Measurements from ENCODE around the gene NKAIN1.

The NKAIN1 gene

DNA sequence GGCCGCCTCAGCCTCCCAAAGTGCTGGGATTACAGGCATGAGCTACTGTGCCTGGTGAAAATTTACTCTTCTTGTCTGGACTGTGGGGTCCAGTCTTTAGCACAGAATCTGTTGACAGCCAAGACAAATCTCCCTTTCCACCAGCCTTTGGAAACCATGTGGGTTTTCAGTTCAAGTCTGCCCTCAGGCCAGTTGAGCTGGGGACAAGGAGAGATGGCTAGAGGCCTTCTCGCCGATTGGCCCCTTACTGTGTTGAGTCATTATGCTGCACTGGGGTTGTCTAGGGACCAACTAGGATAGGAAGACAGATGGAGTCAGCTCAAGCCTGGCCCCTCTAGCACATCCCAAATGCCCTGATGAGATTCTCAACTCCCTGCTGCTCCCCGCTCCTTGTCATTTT lies 8.6 kb upstream of the NKAIN1 start:
- H3K4me3 ChIP-seq (replicated peaks in 1 of 2; ENCODE audit: low read depth in 2 of 2, low read length in 2 of 2): no peak overlapping the region
- DNase-seq (ENCODE audit: low read depth in 2 of 2): no peak
- TF ChIP-seq, protein P1, sequence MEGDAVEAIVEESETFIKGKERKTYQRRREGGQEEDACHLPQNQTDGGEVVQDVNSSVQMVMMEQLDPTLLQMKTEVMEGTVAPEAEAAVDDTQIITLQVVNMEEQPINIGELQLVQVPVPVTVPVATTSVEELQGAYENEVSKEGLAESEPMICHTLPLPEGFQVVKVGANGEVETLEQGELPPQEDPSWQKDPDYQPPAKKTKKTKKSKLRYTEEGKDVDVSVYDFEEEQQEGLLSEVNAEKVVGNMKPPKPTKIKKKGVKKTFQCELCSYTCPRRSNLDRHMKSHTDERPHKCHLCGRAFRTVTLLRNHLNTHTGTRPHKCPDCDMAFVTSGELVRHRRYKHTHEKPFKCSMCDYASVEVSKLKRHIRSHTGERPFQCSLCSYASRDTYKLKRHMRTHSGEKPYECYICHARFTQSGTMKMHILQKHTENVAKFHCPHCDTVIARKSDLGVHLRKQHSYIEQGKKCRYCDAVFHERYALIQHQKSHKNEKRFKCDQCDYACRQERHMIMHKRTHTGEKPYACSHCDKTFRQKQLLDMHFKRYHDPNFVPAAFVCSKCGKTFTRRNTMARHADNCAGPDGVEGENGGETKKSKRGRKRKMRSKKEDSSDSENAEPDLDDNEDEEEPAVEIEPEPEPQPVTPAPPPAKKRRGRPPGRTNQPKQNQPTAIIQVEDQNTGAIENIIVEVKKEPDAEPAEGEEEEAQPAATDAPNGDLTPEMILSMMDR (IDR thresholded peaks at IDR 0.05; ENCODE audit: low read depth, low read length): no peak

DNA sequence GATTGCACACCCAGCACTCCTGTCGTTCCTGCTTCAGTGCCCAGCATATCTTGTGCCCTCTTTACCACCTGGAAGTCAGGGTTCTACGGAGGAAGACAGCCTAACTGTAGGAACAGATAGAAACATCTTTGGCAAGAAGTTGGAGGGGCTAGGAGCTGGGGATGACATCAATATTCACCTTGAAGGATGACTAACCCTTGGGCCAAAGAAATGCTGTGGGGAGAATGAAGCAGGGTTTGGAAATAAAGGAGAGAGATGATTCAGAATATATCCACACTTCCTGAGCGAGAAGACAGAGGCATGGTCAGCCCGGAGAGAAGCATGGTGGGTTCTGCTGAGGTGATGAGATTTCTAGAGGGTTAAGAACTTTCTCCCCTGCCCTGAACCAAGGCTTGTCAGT lies 4.6 kb upstream of the NKAIN1 start:
- no peak overlapping the region for H3K4me3 ChIP-seq (replicated peaks in 1 of 2; ENCODE audit: low read depth in 2 of 2, low read length in 2 of 2)
- TF ChIP-seq, protein P1 (IDR thresholded peaks at IDR 0.05; ENCODE audit: low read depth, low read length): no peak
- peak in 1 of 2 donors; percentile 70 for DNase-seq (ENCODE audit: low read depth in 2 of 2)

- DNase-seq (ENCODE audit: low read depth in 2 of 2): peak; percentile 33 to 62
- no peak overlapping the region for H3K4me3 ChIP-seq (replicated peaks in 1 of 2; ENCODE audit: low read depth in 2 of 2, low read length in 2 of 2)
- TF ChIP-seq, protein P1 (IDR thresholded peaks at IDR 0.05; ENCODE audit: low read depth, low read length): no peak
Measured at GRCh38 chr1:31243501-31244286, 4.0 kb upstream of the NKAIN1 start.

DNA sequence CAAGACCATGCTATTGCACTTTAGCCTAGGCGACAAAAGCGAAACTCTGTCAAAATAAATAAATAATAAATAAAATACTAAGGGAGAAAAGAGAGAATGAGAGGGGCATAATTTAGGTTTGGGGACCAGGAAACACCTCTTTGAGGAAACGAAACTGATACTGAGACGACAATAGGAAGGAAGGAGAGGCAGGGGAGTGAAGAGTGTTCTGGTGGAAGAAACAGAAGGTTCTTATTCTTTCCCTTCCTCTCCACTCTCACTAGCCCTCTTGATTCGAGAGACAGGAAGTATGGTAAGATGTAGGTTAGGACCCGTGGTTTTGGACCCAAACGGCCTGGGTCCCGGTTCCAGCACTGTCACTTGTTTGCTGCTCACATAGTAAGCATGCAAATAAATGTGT lies 1.6 kb upstream of the NKAIN1 start:
- no peak for DNase-seq (ENCODE audit: low read depth in 2 of 2)
- H3K4me3 ChIP-seq (replicated peaks in 1 of 2; ENCODE audit: low read depth in 2 of 2, low read length in 2 of 2): no peak overlapping the region
- TF ChIP-seq, protein P1 (IDR thresholded peaks at IDR 0.05; ENCODE audit: low read depth, low read length): no peak

GRCh38 chr1:31238986-31239613 lies 587 bp downstream of the NKAIN1 start:
- H3K4me3 ChIP-seq (replicated peaks in 1 of 2; ENCODE audit: low read depth in 2 of 2, low read length in 2 of 2): peak overlapping the region in 1 of 2 donors; percentile 32
- DNase-seq (ENCODE audit: low read depth in 2 of 2): peak in 1 of 2 donors; percentile 25
- TF ChIP-seq, protein P1 (IDR thresholded peaks at IDR 0.05; ENCODE audit: low read depth, low read length): no peak

DNA sequence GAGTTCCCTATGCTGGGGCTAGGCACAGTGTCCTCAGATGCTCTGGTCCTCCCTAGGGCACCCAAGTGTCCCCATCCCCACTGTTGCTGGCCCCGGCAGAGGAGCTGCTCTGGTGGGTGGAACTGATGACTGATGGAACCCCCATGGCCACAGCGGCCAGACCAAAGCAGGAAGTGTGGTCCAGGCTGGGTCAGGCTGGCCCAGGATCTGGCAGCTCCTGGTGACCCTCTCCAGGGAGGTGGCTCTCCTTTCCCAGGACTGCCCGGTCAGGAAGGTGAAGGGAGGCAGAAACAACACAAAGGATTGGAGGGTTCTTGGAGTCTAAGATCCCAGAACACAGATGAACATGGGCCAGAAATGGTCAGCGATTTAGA lies 1.1 kb downstream of the NKAIN1 start:
- TF ChIP-seq, protein P1 (IDR thresholded peaks at IDR 0.05; ENCODE audit: low read depth, low read length): no peak
- DNase-seq (ENCODE audit: low read depth in 2 of 2): no peak
- H3K4me3 ChIP-seq (replicated peaks in 1 of 2; ENCODE audit: low read depth in 2 of 2, low read length in 2 of 2): no peak overlapping the region

Measured in cardiac fibroblast (primary cell).